K562 (cell line): ENCODE measurements around the gene TMEM131. TPM values are rescaled to one million over a fixed set of nuclear protein-coding genes. Genes with fewer than 3 reads are reported as not detected.

Experiments
- ATAC-seq: fragments of 200-7000 bp; cut with Tn5 transposase; 3 replicates; pipeline ENCODE4 v1.9.1; 2020; ENCODE audit warnings: moderate library complexity
- BruUV-seq: library from RNA; stranded (reverse); fragments of 400-500 nt; replicated peaks from 2 replicates; lab custom pipeline; 2021; lab: Mats Ljungman, UMichigan
- CTCF ChIA-PET: fragments of 300-600 bp; formaldehyde crosslinking; extraction: SDS; loops from one replicate; lab custom pipeline; 2021; ENCODE audit warnings: low intra/inter-chr PET ratio; lab: Yijun Ruan, JAX
- POLR2A ChIA-PET: fragments of 300-600, 350-650 bp; sonication (Branson Sonifier 250); formaldehyde crosslinking; extraction: SDS; loops from one replicate; lab custom pipeline; 2021; ENCODE audit warnings: antibody characterized with exemption, inconsistent platforms; lab: Yijun Ruan, JAX
- DNase-seq, 4 experiments: peaks; one replicate each; pipeline versions ENCODE4 v3.0.0 to v3.0.0-alpha.2; 2011 to 2018; ENCODE audit warnings: low spot score in 3 of 4, mixed read lengths in 3 of 4; ENCODE audit errors: extremely low read depth in 1 of 4
- FAIRE-seq: peaks from 2 replicates; lab custom pipeline; 2011; peaks lifted over from hg19 to GRCh38; lab: Jason Lieb, UNC
- H2AFZ ChIP-seq: 2 replicates; pipeline ENCODE4 v1.6.0; 2011; ENCODE audit warnings: low read depth, low read length, control low read depth, inconsistent platforms
- H3K27ac ChIP-seq: fragments of 200-600 bp; 3 replicates; pipeline ENCODE4 v1.8.0; 2011; ENCODE audit warnings: low read depth, mild to moderate bottlenecking, control low read depth, inconsistent platforms, low read length, moderate library complexity, mixed read lengths; ENCODE audit errors: extremely low read depth
- H3K27me3 ChIP-seq, 2 experiments: fragments of 300-600 bp in 1 of 2; 2 replicates in 1 of 2; 3 replicates in 1 of 2; pipeline versions ENCODE4 v1.6.0 to v1.8.0; 2011; ENCODE audit warnings: inconsistent platforms in 2 of 2, low read length in 2 of 2, mild to moderate bottlenecking in 1 of 2, mixed read lengths in 1 of 2, moderate library complexity in 1 of 2; ENCODE audit not compliant: control insufficient read depth in 2 of 2, insufficient read depth in 2 of 2
- H3K36me3 ChIP-seq: fragments of 300-600 bp; 3 replicates; pipeline ENCODE4 v1.8.0; 2011; ENCODE audit warnings: mild to moderate bottlenecking, low read length, inconsistent platforms; ENCODE audit not compliant: control insufficient read depth, insufficient read depth
- H3K4me1 ChIP-seq, 2 experiments: fragments of 200-600 bp in 1 of 2; replicated peaks in 1 of 2; 2 replicates in 1 of 2; 3 replicates in 1 of 2; pipeline versions ENCODE4 v1.5.1 to v1.8.0; 2011; ENCODE audit warnings: inconsistent platforms in 2 of 2, low read length in 2 of 2, mild to moderate bottlenecking in 1 of 2, mixed read lengths in 1 of 2, moderate library complexity in 1 of 2; ENCODE audit not compliant: control insufficient read depth in 2 of 2, insufficient read depth in 2 of 2
- H3K4me2 ChIP-seq: 2 replicates; pipeline ENCODE4 v1.6.1; 2011; ENCODE audit warnings: low read length, control low read depth, inconsistent platforms, mixed read lengths; ENCODE audit not compliant: insufficient read depth
- H3K4me3 ChIP-seq: fragments of 200-600 bp; sonication (generic), shearing (Covaris generic); 2 replicates; pipeline ENCODE4 v1.5.1; 2016; ENCODE audit warnings: control low read depth, inconsistent platforms
- H3K79me2 ChIP-seq: fragments of 200-600 bp; 3 replicates; pipeline ENCODE4 v1.8.0; 2011; ENCODE audit warnings: low read length, inconsistent platforms; ENCODE audit not compliant: control insufficient read depth, insufficient read depth
- H3K9ac ChIP-seq, 2 experiments: 2 replicates each; pipeline versions ENCODE4 v1.6.0 to v1.6.1; 2011; ENCODE audit warnings: low read depth in 2 of 2, low read length in 2 of 2, control low read depth in 1 of 2, inconsistent platforms in 1 of 2, mild to moderate bottlenecking in 1 of 2, mixed read lengths in 1 of 2; ENCODE audit not compliant: insufficient read depth in 1 of 2
- H3K9me1 ChIP-seq: one replicate; pipeline ENCODE4 v1.6.0; 2011; ENCODE audit warnings: inconsistent platforms, mild to moderate bottlenecking, low read length, moderate library complexity; ENCODE audit not compliant: control insufficient read depth, insufficient read depth
- H3K9me3 ChIP-seq: replicated peaks from 2 replicates; pipeline ENCODE4 v1.5.1; 2011; ENCODE audit warnings: low read depth, low read length, inconsistent platforms; ENCODE audit not compliant: control insufficient read depth, insufficient read depth
- H4K20me1 ChIP-seq: replicated peaks from 2 replicates; pipeline ENCODE4 v1.6.1; 2011; ENCODE audit warnings: low read length, inconsistent platforms, mixed read lengths; ENCODE audit not compliant: control insufficient read depth, insufficient read depth
- BRF1 ChIP-seq: IDR thresholded peaks from 3 replicates; pipeline ENCODE4 v1.6.1; 2011; ENCODE audit warnings: borderline replicate concordance, mild to moderate bottlenecking; ENCODE audit not compliant: insufficient read length; ENCODE audit errors: extremely low read depth
- FOXM1 ChIP-seq, 2 experiments: fragments of 450-650 bp in 1 of 2; sonication (generic) in 1 of 2; formaldehyde crosslinking in 1 of 2; IDR thresholded peaks; 2 replicates each; pipeline versions ENCODE4 v1.6.1 to v1.9.0; 2017 to 2022; ENCODE audit warnings: low read depth in 2 of 2, mild to moderate bottlenecking in 2 of 2, missing genetic modification reagents in 1 of 2, moderate library complexity in 1 of 2
- NCOA1 ChIP-seq: fragments of 450-650 bp; IDR thresholded peaks from 2 replicates; pipeline ENCODE4 v1.6.1; 2016; ENCODE audit warnings: low read depth
- RBM34 ChIP-seq: fragments of 200-400 bp; formaldehyde crosslinking; IDR thresholded peaks from 2 replicates; pipeline ENCODE4 v1.6.1; 2018; ENCODE audit warnings: low read length, borderline replicate concordance; ENCODE audit not compliant: insufficient read depth
- ZNF311 ChIP-seq: fragments of 250-450 bp; sonication (Bioruptor Pico); IDR thresholded peaks from 2 replicates; pipeline ENCODE4 v1.4.0; 2020; ENCODE audit warnings: mild to moderate bottlenecking, moderate library complexity
- ZNF592 ChIP-seq: fragments of 450-650 bp; IDR thresholded peaks from 2 replicates; pipeline ENCODE4 v1.6.1; 2017; ENCODE audit warnings: antibody characterized with exemption, mild to moderate bottlenecking
- WGBS: fragments of 100-300 bp; shearing (Covaris generic); methylation state at CpG from one replicate; pipeline ENCODE4 v1.1.6; 2016; ENCODE audit warnings: low coverage, mixed read lengths; ENCODE audit not compliant: insufficient coverage; ENCODE audit errors: missing lambda C conversion rate; 5-methylcytosine and 5-hydroxymethylcytosine counted together
- in situ Hi-C: fragments of 300-500 bp; cut with MboI; formaldehyde crosslinking; loops from 4 replicates; pipeline ENCODE4 v1.15.0; 2018; ENCODE audit warnings: inconsistent platforms, mixed read lengths
- intact Hi-C: fragments of 100-400 bp; cut with micrococcal nuclease; formaldehyde crosslinking; loops from 2 replicates; pipeline ENCODE4 v1.14.2; 2022
- polyA plus RNA-seq, 8 experiments: library from polyadenylated mRNA; depleted of rRNA in 4 of 8; stranded (reverse) in 5 of 8; unstranded in 3 of 8; fragments of >200 nt; fragmentation: Nextera tagmentation in 2 of 8; fragmentation: Illumina TruSeq in 1 of 8; extraction: Ambion mirVana in 2 of 8; extraction: Trizol in 1 of 8; gene quantifications; 2 replicates each; pipeline versions ENCODE4 v1.2.1 to v1.2.3, GENCODE V29; 2011 to 2014; ENCODE audit warnings: inconsistent platforms in 1 of 8, missing spikeins in 1 of 8
- total RNA-seq, 7 experiments: library from RNA; depleted of rRNA in 6 of 7; stranded (reverse); fragments of >200 nt in 6 of 7; fragmentation: Illumina TruSeq in 2 of 7; extraction: Trizol in 2 of 7; gene quantifications; 2 replicates each; pipeline versions ENCODE4 v1.2.1 to v1.2.3, GENCODE V29; 2011 to 2021; ENCODE audit warnings: low replicate concordance in 1 of 7

TMEM131 gene
- total and polyA plus RNA-seq, 9 of the 15 experiments (the other 6 are each of a cell fraction or from before 2014, with no cell fraction given), result 2.5 to 21.1 (median 12.4) TPM

- TF ChIP-seq BRF1, result no peak
- no peak for TF ChIP-seq NCOA1
- ATAC-seq (no peak), FAIRE-seq (no peak), DNase-seq (no peak)
- Histone ChIP-seq H3K9ac (no peak overlapping the region), H3K27me3 (no peaks in the 10 kb centered on the region), H4K20me1 (no peaks in the 10 kb centered on the region), H3K9me1 (no peaks in the 10 kb centered on the region), H3K79me2 (peaks cover 54% of the 10 kb centered on the region), H3K27ac (no peak overlapping the region), H3K9me3 (no peaks in the 10 kb centered on the region), H3K4me2 (no peak overlapping the region), H3K36me3 (no peaks in the 10 kb centered on the region), H3K4me1 (no peaks in the 10 kb centered on the region), H2AFZ (no peak overlapping the region), H3K4me3 (no peak overlapping the region)
- no TSS peak for BruUV-seq
- in situ Hi-C loops (no loop called here), intact Hi-C loops (no loop called here)
- POLR2A ChIA-PET, result no interaction called here
- 74% methylated on average over 6 of the region's 6 CpGs for WGBS
- CTCF ChIA-PET, result no interaction called here
Observed at GRCh38 chr2:97952357-97952756, 43.4 kb downstream of the TMEM131 start.

- H3K4me2 ChIP-seq, result no peak overlapping the region
- CTCF ChIA-PET, result no interaction called here
- in situ Hi-C loops, result no loop called here
Observed at GRCh38 chr2:97951155-97951680, 44.5 kb downstream of the TMEM131 start.

More at GRCh38 chr2:97951155-97951680, 44.5 kb downstream of the TMEM131 start:
- FAIRE-seq (no peak), ATAC-seq (no peak)
- Histone ChIP-seq H3K4me1 (no peaks in the 10 kb centered on the region), H3K9me3 (no peaks in the 10 kb centered on the region), H4K20me1 (no peaks in the 10 kb centered on the region), H3K27ac (no peak overlapping the region), H3K9ac (no peak overlapping the region; a peak in 1 of 4 replicates), H3K4me3 (no peak overlapping the region), H3K27me3 (no peaks in the 10 kb centered on the region)
- POLR2A ChIA-PET, result interaction anchor here (1.1 kb wide), 1 partner anchor 15 kb away, joined by 3 read pairs; no protein-coding TSS in a partner anchor
- WGBS, result 57% methylated on average over 2 of the region's 2 CpGs
- TF ChIP-seq ZNF592, result peak; percentile 2; the same call in 1 of the 2 replicates
- no peak for TF ChIP-seq RBM34
- TF ChIP-seq FOXM1 (IDR thresholded peaks at IDR 0.05; ENCODE audit: low read depth), result no peak
- no peak for TF ChIP-seq FOXM1 (CRISPR knock-in tag; IDR thresholded peaks at IDR 0.05; ENCODE audit: low read depth)
- 0 out of 2 replicates have a peak, but pooled peaks have one; percentile 56 for TF ChIP-seq ZNF311 (CRISPR knock-in tag)
- TF ChIP-seq, all 486 proteins: peak for 2
- peaks cover 58% of the 10 kb centered on the region for H3K79me2 ChIP-seq
- intact Hi-C loops, result no loop called here
- BruUV-seq, result no TSS peak
- no peak overlapping the region for H2AFZ ChIP-seq
- H3K9me1 ChIP-seq, result no peaks in the 10 kb centered on the region
- H3K36me3 ChIP-seq, result no peaks in the 10 kb centered on the region
- no peak for DNase-seq
